OCI-LY1 (cell line): ENCODE data around the gene KANTR.

Source experiments
- H2AFZ ChIP-seq: fragments of 200-600 bp; sonication (generic), shearing (Covaris generic); 2 replicates; pipeline ENCODE4 v1.6.0; 2014; ENCODE audit warnings: antibody characterized with exemption, mild to moderate bottlenecking, low read length
- H3F3A ChIP-seq: fragments of 200-600 bp; sonication (generic), shearing (Covaris generic); 2 replicates; pipeline ENCODE4 v1.6.0; 2014; ENCODE audit warnings: mild to moderate bottlenecking, antibody characterized with exemption, low read length, moderate library complexity; ENCODE audit not compliant: insufficient read depth
- H3K27ac ChIP-seq: fragments of 200-600 bp; sonication (generic); 2 replicates; pipeline ENCODE4 v1.5.1; 2014; ENCODE audit warnings: low read length, mixed run types, mild to moderate bottlenecking, low read depth; ENCODE audit not compliant: poor library complexity, severe bottlenecking
- H3K27me3 ChIP-seq: fragments of 200-600 bp; sonication (generic); 2 replicates; pipeline ENCODE4 v1.6.0; 2014; ENCODE audit warnings: antibody characterized with exemption, mild to moderate bottlenecking, low read length, moderate library complexity; ENCODE audit not compliant: insufficient read depth
- H3K36me3 ChIP-seq: fragments of 200-600 bp; sonication (generic); 2 replicates; pipeline ENCODE4 v1.6.1; 2014; ENCODE audit warnings: mild to moderate bottlenecking, antibody characterized with exemption, low read length, moderate library complexity, mixed read lengths; ENCODE audit not compliant: insufficient read depth
- H3K4me1 ChIP-seq: fragments of 200-600 bp; sonication (generic); 2 replicates; pipeline ENCODE4 v1.5.1; 2014; ENCODE audit warnings: mild to moderate bottlenecking, low read length, moderate library complexity; ENCODE audit not compliant: insufficient read depth, severe bottlenecking
- H3K4me2 ChIP-seq: fragments of 200-600 bp; sonication (generic), shearing (Covaris generic); 2 replicates; pipeline ENCODE4 v1.6.1; 2014; ENCODE audit warnings: low read length
- H3K4me3 ChIP-seq: fragments of 200-600 bp; sonication (generic); 2 replicates; pipeline ENCODE4 v1.5.1; 2014; ENCODE audit warnings: low read length, low read depth, mild to moderate bottlenecking, mixed read lengths; ENCODE audit not compliant: poor library complexity, severe bottlenecking
- H3K79me2 ChIP-seq: fragments of 200-600 bp; shearing (Covaris generic); 2 replicates; pipeline ENCODE4 v1.6.1; 2016; ENCODE audit warnings: mixed run types, low read length, mixed read lengths; ENCODE audit not compliant: insufficient read depth
- H3K9ac ChIP-seq: fragments of 200-600 bp; sonication (generic), shearing (Covaris generic); 2 replicates; pipeline ENCODE4 v1.6.1; 2014; ENCODE audit warnings: mild to moderate bottlenecking, low read length, mixed read lengths
- H3K9me2 ChIP-seq: fragments of 200-600 bp; sonication (generic), shearing (Covaris generic); 2 replicates; pipeline ENCODE4 v1.6.1; 2014; ENCODE audit warnings: low read depth, mild to moderate bottlenecking, low read length, mixed read lengths
- H3K9me3 ChIP-seq: fragments of 200-600 bp; shearing (Covaris generic); 2 replicates; pipeline ENCODE4 v1.6.1; 2014; ENCODE audit warnings: low read length, mixed read lengths
- H4K20me1 ChIP-seq: fragments of 200-600 bp; sonication (generic), shearing (Covaris generic); 2 replicates; pipeline ENCODE4 v1.6.0; 2016; ENCODE audit warnings: mild to moderate bottlenecking, low read length; ENCODE audit not compliant: insufficient read depth
- CTCF ChIP-seq: fragments of 200-600 bp; sonication (generic), shearing (Covaris generic); IDR thresholded peaks from 2 replicates; pipeline ENCODE4 v1.5.1; 2017; ENCODE audit warnings: mild to moderate bottlenecking, antibody characterized with exemption, low read length, moderate library complexity, mixed read lengths
- EZH2 ChIP-seq: fragments of 200-600 bp; sonication (generic), shearing (Covaris generic); IDR thresholded peaks from 2 replicates; pipeline ENCODE4 v1.8.0; 2017; ENCODE audit warnings: borderline replicate concordance, mixed run types, mild to moderate bottlenecking, antibody characterized with exemption, low read length, moderate library complexity, mixed read lengths

The KANTR gene

GRCh38 chrX:53125506-53125905 is 31.6 kb downstream of the KANTR start:
- Histone ChIP-seq H3K4me1 (no peaks in the 10 kb centered on the region), H2AFZ (no peak overlapping the region), H3K4me3 (no peak overlapping the region), H3K9me2 (no peaks in the 10 kb centered on the region), H3K4me2 (no peak overlapping the region), H4K20me1 (no peaks in the 10 kb centered on the region), H3F3A (no peaks in the 10 kb centered on the region), H3K79me2 (no peaks in the 10 kb centered on the region), H3K27ac (no peak overlapping the region), H3K27me3 (no peaks in the 10 kb centered on the region), H3K36me3 (peaks cover 9% of the 10 kb centered on the region; the same call in 1 of the 2 replicates), H3K9me3 (no peaks in the 10 kb centered on the region), H3K9ac (no peak overlapping the region)
- TF ChIP-seq CTCF (no peak), EZH2 (no peak)

- no peak for TF ChIP-seq CTCF
- Histone ChIP-seq H3K27me3 (no peaks in the 10 kb centered on the region), H3K4me3 (no peak overlapping the region), H3K27ac (no peak overlapping the region), H2AFZ (no peak overlapping the region), H3K4me2 (no peak overlapping the region), H3K9me2 (no peaks in the 10 kb centered on the region), H3K9me3 (no peaks in the 10 kb centered on the region), H3K9ac (no peak overlapping the region), H4K20me1 (no peaks in the 10 kb centered on the region), H3F3A (no peaks in the 10 kb centered on the region), H3K4me1 (no peaks in the 10 kb centered on the region), H3K36me3 (peaks cover 9% of the 10 kb centered on the region; the same call in 1 of the 2 replicates), H3K79me2 (no peaks in the 10 kb centered on the region)
These were observed 32.4 kb downstream of the KANTR start for GRCh38 chrX:53126377-53126776.

GRCh38 chrX:53128097-53128749 is 34.3 kb downstream of the KANTR start:
- TF ChIP-seq EZH2 (no peak), CTCF (no peak)
- Histone ChIP-seq H3K9me3 (no peaks in the 10 kb centered on the region), H3K36me3 (peaks cover 9% of the 10 kb centered on the region; the same call in 1 of the 2 replicates), H3K4me3 (no peak overlapping the region), H3K27me3 (no peaks in the 10 kb centered on the region), H3K9ac (no peak overlapping the region), H3K27ac (no peak overlapping the region), H3F3A (no peaks in the 10 kb centered on the region), H2AFZ (no peak overlapping the region), H4K20me1 (no peaks in the 10 kb centered on the region), H3K79me2 (no peaks in the 10 kb centered on the region), H3K9me2 (no peaks in the 10 kb centered on the region), H3K4me1 (no peaks in the 10 kb centered on the region), H3K4me2 (no peak overlapping the region)
